ENCODE data around the gene COL5A1.

COL5A1 gene

GRCh38 chr9:134807716-134808446, 166.3 kb downstream of the COL5A1 start:
- H3K9me2 ChIP-seq (ENCODE audit: low read depth, low read length) = no peaks in the 10 kb centered on the region
- no peaks in the 10 kb centered on the region for H3K9me3 ChIP-seq (ENCODE audit: low read length)
- TF ChIP-seq, protein P1, sequence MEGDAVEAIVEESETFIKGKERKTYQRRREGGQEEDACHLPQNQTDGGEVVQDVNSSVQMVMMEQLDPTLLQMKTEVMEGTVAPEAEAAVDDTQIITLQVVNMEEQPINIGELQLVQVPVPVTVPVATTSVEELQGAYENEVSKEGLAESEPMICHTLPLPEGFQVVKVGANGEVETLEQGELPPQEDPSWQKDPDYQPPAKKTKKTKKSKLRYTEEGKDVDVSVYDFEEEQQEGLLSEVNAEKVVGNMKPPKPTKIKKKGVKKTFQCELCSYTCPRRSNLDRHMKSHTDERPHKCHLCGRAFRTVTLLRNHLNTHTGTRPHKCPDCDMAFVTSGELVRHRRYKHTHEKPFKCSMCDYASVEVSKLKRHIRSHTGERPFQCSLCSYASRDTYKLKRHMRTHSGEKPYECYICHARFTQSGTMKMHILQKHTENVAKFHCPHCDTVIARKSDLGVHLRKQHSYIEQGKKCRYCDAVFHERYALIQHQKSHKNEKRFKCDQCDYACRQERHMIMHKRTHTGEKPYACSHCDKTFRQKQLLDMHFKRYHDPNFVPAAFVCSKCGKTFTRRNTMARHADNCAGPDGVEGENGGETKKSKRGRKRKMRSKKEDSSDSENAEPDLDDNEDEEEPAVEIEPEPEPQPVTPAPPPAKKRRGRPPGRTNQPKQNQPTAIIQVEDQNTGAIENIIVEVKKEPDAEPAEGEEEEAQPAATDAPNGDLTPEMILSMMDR (IDR thresholded peaks at IDR 0.05; ENCODE audit: low read length) = no peak
- no peak for TF ChIP-seq EZH2 (IDR thresholded peaks at IDR 0.05; ENCODE audit: borderline replicate concordance, low read length)
- H3K27ac ChIP-seq (ENCODE audit: low read depth, low read length, poor library complexity, severe bottlenecking) = no peak overlapping the region
- no peak overlapping the region for H3K4me2 ChIP-seq (ENCODE audit: low read length)
- no peaks in the 10 kb centered on the region for H3K79me2 ChIP-seq (ENCODE audit: insufficient read depth, low read length)
- no peaks in the 10 kb centered on the region for H3F3A ChIP-seq (ENCODE audit: insufficient read depth, low read length)
- H4K20me1 ChIP-seq (ENCODE audit: insufficient read depth, low read length) = no peaks in the 10 kb centered on the region
- H2AFZ ChIP-seq (ENCODE audit: low read length) = no peak overlapping the region
- H3K9ac ChIP-seq (ENCODE audit: low read length) = no peak overlapping the region
- H3K4me1 ChIP-seq (ENCODE audit: insufficient read depth, low read length, severe bottlenecking) = no peaks in the 10 kb centered on the region
- H3K4me3 ChIP-seq (ENCODE audit: low read depth, low read length, poor library complexity, severe bottlenecking) = no peak overlapping the region
- H3K27me3 ChIP-seq (ENCODE audit: insufficient read depth, low read length) = peaks cover 11% of the 10 kb centered on the region; the same call in 1 of the 2 replicates
- H3K36me3 ChIP-seq (ENCODE audit: insufficient read depth, low read length) = no peaks in the 10 kb centered on the region

DNA sequence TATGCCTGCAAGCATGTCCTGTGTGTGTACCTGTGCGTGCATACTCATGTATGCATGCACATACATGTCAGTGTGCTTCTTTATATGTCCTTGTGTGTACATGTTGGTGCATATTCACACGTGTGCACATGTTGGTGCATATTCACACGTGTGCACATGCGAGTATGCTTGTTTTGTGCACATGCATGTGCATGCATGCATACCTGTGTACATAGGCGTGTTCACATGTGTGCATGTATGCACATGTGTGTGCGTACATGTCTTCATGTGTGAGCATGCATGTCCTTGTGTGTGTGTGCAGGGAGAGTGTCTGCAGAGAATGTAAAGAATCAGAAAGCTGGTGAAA, 166.8 kb downstream of the COL5A1 start:
- Histone ChIP-seq H3K4me2 (ENCODE audit: low read length) (no peak overlapping the region), H3K79me2 (ENCODE audit: insufficient read depth, low read length) (no peaks in the 10 kb centered on the region), H3K27me3 (ENCODE audit: insufficient read depth, low read length) (peaks cover 11% of the 10 kb centered on the region; the same call in 1 of the 2 replicates), H3F3A (ENCODE audit: insufficient read depth, low read length) (no peaks in the 10 kb centered on the region), H4K20me1 (ENCODE audit: insufficient read depth, low read length) (no peaks in the 10 kb centered on the region), H3K9me2 (ENCODE audit: low read depth, low read length) (no peaks in the 10 kb centered on the region), H3K36me3 (ENCODE audit: insufficient read depth, low read length) (no peaks in the 10 kb centered on the region), H3K4me3 (ENCODE audit: low read depth, low read length, poor library complexity, severe bottlenecking) (no peak overlapping the region), H3K9me3 (ENCODE audit: low read length) (no peaks in the 10 kb centered on the region), H3K4me1 (ENCODE audit: insufficient read depth, low read length, severe bottlenecking) (no peaks in the 10 kb centered on the region), H3K27ac (ENCODE audit: low read depth, low read length, poor library complexity, severe bottlenecking) (no peak overlapping the region), H3K9ac (ENCODE audit: low read length) (no peak overlapping the region), H2AFZ (ENCODE audit: low read length) (no peak overlapping the region)
- TF ChIP-seq EZH2 (IDR thresholded peaks at IDR 0.05; ENCODE audit: borderline replicate concordance, low read length) = no peak
- TF ChIP-seq, protein P1 (IDR thresholded peaks at IDR 0.05; ENCODE audit: low read length) = no peak

DNA sequence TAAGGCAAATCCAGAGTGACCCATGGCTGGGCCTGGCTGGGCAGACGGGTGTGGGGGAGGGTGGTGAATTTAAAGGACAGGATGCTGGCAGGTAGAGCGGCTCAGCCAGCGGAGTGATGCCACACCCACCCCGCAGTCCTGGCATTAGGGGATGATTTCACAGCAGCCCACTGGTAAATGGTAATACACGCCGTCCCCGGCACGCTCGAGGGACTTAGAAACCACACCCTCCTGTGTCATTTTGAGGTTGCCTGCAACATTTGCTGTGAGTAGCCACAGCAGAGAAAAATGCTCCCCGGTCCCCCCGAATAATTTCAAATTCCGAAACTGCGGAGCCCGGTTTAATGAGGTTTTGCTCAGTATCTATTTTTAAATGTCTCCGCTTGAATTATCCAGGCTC, 167.7 kb downstream of the COL5A1 start:
- Histone ChIP-seq H2AFZ (ENCODE audit: low read length) (no peak overlapping the region), H4K20me1 (ENCODE audit: insufficient read depth, low read length) (no peaks in the 10 kb centered on the region), H3K27ac (ENCODE audit: low read depth, low read length, poor library complexity, severe bottlenecking) (no peak overlapping the region), H3K9me2 (ENCODE audit: low read depth, low read length) (no peaks in the 10 kb centered on the region), H3K4me2 (ENCODE audit: low read length) (no peak overlapping the region), H3K9ac (ENCODE audit: low read length) (no peak overlapping the region), H3F3A (ENCODE audit: insufficient read depth, low read length) (no peaks in the 10 kb centered on the region), H3K27me3 (ENCODE audit: insufficient read depth, low read length) (peaks cover 11% of the 10 kb centered on the region; the same call in 1 of the 2 replicates), H3K4me1 (ENCODE audit: insufficient read depth, low read length, severe bottlenecking) (no peaks in the 10 kb centered on the region), H3K36me3 (ENCODE audit: insufficient read depth, low read length) (no peaks in the 10 kb centered on the region), H3K4me3 (ENCODE audit: low read depth, low read length, poor library complexity, severe bottlenecking) (no peak overlapping the region), H3K79me2 (ENCODE audit: insufficient read depth, low read length) (no peaks in the 10 kb centered on the region), H3K9me3 (ENCODE audit: low read length) (no peaks in the 10 kb centered on the region)
- no peak for TF ChIP-seq EZH2 (IDR thresholded peaks at IDR 0.05; ENCODE audit: borderline replicate concordance, low read length)
- TF ChIP-seq, protein P1 (IDR thresholded peaks at IDR 0.05; ENCODE audit: low read length) = no peak

Measured in OCI-LY1 (cell line).